HCT116 (cell line): ENCODE measurements around the gene GHRHR. TPM values are rescaled to one million over a fixed set of nuclear protein-coding genes. Genes with fewer than 3 reads are reported as not detected.

Experiments used
- ATAC-seq: fragments of 200-7000 bp; cut with Tn5 transposase; 2 replicates; pipeline ENCODE4 v1.9.1; 2020; ENCODE audit warnings: mild to moderate bottlenecking, moderate library complexity
- BruUV-seq: library from RNA; stranded (reverse); fragments of 400-500 nt; replicated peaks from 2 replicates; lab custom pipeline; 2021; lab: Mats Ljungman, UMichigan
- CTCF ChIA-PET: fragments of 300-600 bp; sonication (Branson Sonifier 250); formaldehyde crosslinking; loops from one replicate; lab custom pipeline; 2021; ENCODE audit warnings: antibody characterized with exemption; lab: Charles Lee
- POLR2A ChIA-PET: fragments of 300-600, 350-600 bp; sonication (Branson Sonifier 250); formaldehyde crosslinking; loops from one replicate; lab custom pipeline; 2021; ENCODE audit warnings: antibody characterized with exemption; lab: Charles Lee
- RAD21 ChIA-PET, 2 experiments: fragments of 300-600 bp; sonication (Branson Sonifier 250); formaldehyde crosslinking; loops; one replicate each; lab custom pipeline; 2023; ENCODE audit warnings: low total read pairs in 2 of 2; ENCODE audit not compliant: uncharacterized antibody in 2 of 2, unreplicated experiment in 2 of 2, low non-redundant PET in 1 of 2; lab: Charles Lee
- DNase-seq: peaks from one replicate; pipeline ENCODE4 v3.0.0-alpha.2; 2010; ENCODE audit warnings: low read depth, low spot score
- H2AFZ ChIP-seq: fragments of 200-600 bp; shearing (Covaris generic), sonication (generic); 2 replicates; pipeline ENCODE4 v1.6.1; 2017; ENCODE audit warnings: low read depth, mixed run types, mixed read lengths, antibody characterized with exemption, low read length; ENCODE audit not compliant: poor library complexity, severe bottlenecking
- H3K27ac ChIP-seq: 2 replicates; pipeline ENCODE4 v1.5.1; 2012; ENCODE audit warnings: low read depth, low read length
- H3K27me3 ChIP-seq: fragments of 200-600 bp; sonication (generic); 2 replicates; pipeline ENCODE4 v1.6.1; 2016; ENCODE audit warnings: mixed run types, low read length, mixed read lengths; ENCODE audit not compliant: insufficient read depth
- H3K36me3 ChIP-seq, 2 experiments: fragments of 200-500 bp in 1 of 2; fragments of 200-600 bp in 1 of 2; sonication (Bioruptor generic) in 1 of 2; sonication (generic) in 1 of 2; 2 replicates each; pipeline versions ENCODE4 v1.5.1 to v1.6.1; 2014 to 2016; ENCODE audit warnings: low read length in 2 of 2, inconsistent platforms in 1 of 2, mixed read lengths in 1 of 2, mixed run types in 1 of 2; ENCODE audit not compliant: insufficient read depth in 2 of 2, control insufficient read depth in 1 of 2
- H3K4me1 ChIP-seq, 2 experiments: fragments of 200-600 bp in 1 of 2; sonication (generic) in 1 of 2; 2 replicates each; pipeline versions ENCODE4 v1.5.1 to v1.6.1; 2012 to 2017; ENCODE audit warnings: low read length in 2 of 2, inconsistent platforms in 1 of 2, mild to moderate bottlenecking in 1 of 2, mixed read lengths in 1 of 2, mixed run types in 1 of 2, moderate library complexity in 1 of 2; ENCODE audit not compliant: insufficient read depth in 2 of 2, control insufficient read depth in 1 of 2
- H3K4me2 ChIP-seq: fragments of 200-600 bp; sonication (generic); 2 replicates; pipeline ENCODE4 v1.6.1; 2017; ENCODE audit warnings: mixed run types, low read length, mixed read lengths
- H3K4me3 ChIP-seq, 2 experiments: fragments of 200-600 bp in 1 of 2; sonication (generic) in 1 of 2; replicated peaks in 1 of 2; 2 replicates each; pipeline ENCODE4 v1.5.1; 2011 to 2016; ENCODE audit warnings: low read length in 2 of 2, control low read depth in 1 of 2, low read depth in 1 of 2, mild to moderate bottlenecking in 1 of 2, mixed read lengths in 1 of 2, mixed run types in 1 of 2
- H3K79me2 ChIP-seq: fragments of 200-600 bp; sonication (generic); 2 replicates; pipeline ENCODE4 v1.6.1; 2017; ENCODE audit warnings: mild to moderate bottlenecking, mixed run types, low read length, moderate library complexity, mixed read lengths; ENCODE audit not compliant: insufficient read depth
- H3K9ac ChIP-seq: fragments of 200-600 bp; sonication (generic); 2 replicates; pipeline ENCODE4 v1.6.1; 2016; ENCODE audit warnings: low read length, mixed read lengths
- H3K9me2 ChIP-seq: fragments of 200-600 bp; sonication (generic), shearing (Covaris generic); 2 replicates; pipeline ENCODE4 v1.6.1; 2017; ENCODE audit warnings: mixed run types, mild to moderate bottlenecking, moderate library complexity; ENCODE audit not compliant: insufficient read depth
- H3K9me3 ChIP-seq, 2 experiments: fragments of 200-500 bp in 1 of 2; fragments of 200-600 bp in 1 of 2; sonication (Bioruptor generic) in 1 of 2; sonication (generic) in 1 of 2; 2 replicates each; pipeline ENCODE4 v1.6.1; 2014 to 2017; ENCODE audit warnings: low read length in 2 of 2, mixed read lengths in 2 of 2, inconsistent platforms in 1 of 2, low read depth in 1 of 2, mild to moderate bottlenecking in 1 of 2, mixed run types in 1 of 2, moderate library complexity in 1 of 2; ENCODE audit not compliant: control insufficient read depth in 1 of 2, insufficient read depth in 1 of 2
- H4K20me1 ChIP-seq: fragments of 200-600 bp; sonication (generic), shearing (Covaris generic); 2 replicates; pipeline ENCODE4 v1.6.1; 2017; ENCODE audit warnings: mixed run types, mild to moderate bottlenecking, moderate library complexity; ENCODE audit not compliant: insufficient read depth
- ATF3 ChIP-seq: IDR thresholded peaks from 2 replicates; pipeline ENCODE4 v1.6.1; 2012
- CEBPB ChIP-seq: IDR thresholded peaks from 2 replicates; pipeline ENCODE4 v1.6.1; 2012; ENCODE audit warnings: low read depth
- EGR1 ChIP-seq: IDR thresholded peaks from 2 replicates; pipeline ENCODE4 v1.6.1; 2012; ENCODE audit warnings: low read depth
- EZH2 ChIP-seq: fragments of 200-600 bp; sonication (generic); IDR thresholded peaks from 2 replicates; pipeline ENCODE4 v1.6.1; 2017; ENCODE audit warnings: antibody characterized with exemption, mixed run types
- RAD21 ChIP-seq: IDR thresholded peaks from 2 replicates; pipeline ENCODE4 v1.6.1; 2012; ENCODE audit warnings: low read depth, mild to moderate bottlenecking
- SIN3A ChIP-seq: IDR thresholded peaks from 2 replicates; pipeline ENCODE4 v1.6.1; 2012; ENCODE audit warnings: low read depth
- SP1 ChIP-seq: IDR thresholded peaks from 2 replicates; pipeline ENCODE4 v1.6.1; 2012; ENCODE audit warnings: low read depth
- SRF ChIP-seq: IDR thresholded peaks from 2 replicates; pipeline ENCODE4 v1.6.1; 2012; ENCODE audit warnings: low read depth
- TCF7L2 ChIP-seq: IDR thresholded peaks from 2 replicates; pipeline ENCODE4 v1.7.0; 2011; ENCODE audit warnings: borderline replicate concordance, inconsistent platforms; ENCODE audit not compliant: insufficient read depth, insufficient read length; ENCODE audit errors: extremely low read depth
- ZBTB33 ChIP-seq: IDR thresholded peaks from 2 replicates; pipeline ENCODE4 v1.6.1; 2011; ENCODE audit warnings: mild to moderate bottlenecking, low read length, moderate library complexity; ENCODE audit not compliant: insufficient replicate concordance; ENCODE audit errors: extremely low read depth
- ZNF274 ChIP-seq: fragments of 200-500 bp; sonication (Bioruptor generic); IDR thresholded peaks from 2 replicates; pipeline ENCODE4 v1.6.1; 2014; ENCODE audit warnings: mild to moderate bottlenecking, low read depth, low read length, inconsistent platforms
- intact Hi-C: fragments of 100-400 bp; cut with micrococcal nuclease; formaldehyde crosslinking; loops from 2 replicates; pipeline ENCODE4 v1.10.0; 2022
- total RNA-seq: library from RNA; stranded (reverse); gene quantifications from one replicate; pipeline ENCODE4 v1.2.1, GENCODE V29; 2021; ENCODE audit not compliant: unreplicated experiment

GHRHR gene
- total RNA-seq, 1 experiment from 2014 or later, result not detected

DNA sequence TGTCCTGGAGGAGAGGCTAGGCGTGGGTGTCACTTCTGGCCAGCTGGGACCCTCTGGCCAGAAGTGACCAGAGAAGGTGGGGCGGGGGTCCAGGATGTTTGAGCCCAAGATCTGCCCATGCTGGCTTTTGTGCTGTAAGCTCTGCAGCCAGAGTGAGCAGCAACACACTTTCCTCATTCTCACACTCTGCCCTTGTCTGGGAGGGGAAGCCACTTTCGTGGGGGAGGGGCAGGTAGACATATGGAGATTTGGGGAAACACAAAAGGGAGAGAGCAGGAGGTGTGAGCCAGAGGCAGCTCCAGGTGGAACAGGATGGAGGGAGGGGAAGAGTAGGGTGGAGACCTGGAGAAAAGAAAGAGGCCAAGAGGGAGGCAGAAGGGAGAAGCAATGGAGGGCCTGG is 56.9 kb downstream of the GHRHR start:
- ATAC-seq (no peak), DNase-seq (no peak)
- H3K27ac ChIP-seq, result no peak overlapping the region
- RAD21 ChIA-PET, result no interaction called here
- CTCF ChIA-PET, result interaction anchor here (1.2 kb wide), 1 partner anchor 102 kb away, joined by 4 read pairs; no protein-coding TSS in a partner anchor
- H3K27me3 ChIP-seq, result no peaks in the 10 kb centered on the region
- TF ChIP-seq CEBPB (no peak), SIN3A (no peak), EGR1 (no peak), SP1 (no peak), ATF3 (no peak), RAD21 (no peak), ZNF274 (no peak), TCF7L2 (no peak), ZBTB33 (no peak), SRF (no peak), EZH2 (no peak)
- no peaks in the 10 kb centered on the region for H3K36me3 ChIP-seq
- no peak overlapping the region for H3K9ac ChIP-seq
- H3K9me3 ChIP-seq, result no peaks in the 10 kb centered on the region
- no peak overlapping the region for H3K4me3 ChIP-seq
- no peak overlapping the region for H3K4me2 ChIP-seq
- no TSS peak for BruUV-seq
- POLR2A ChIA-PET, result no interaction called here
- no peaks in the 10 kb centered on the region for H3K9me2 ChIP-seq
- no peaks in the 10 kb centered on the region for H4K20me1 ChIP-seq
- intact Hi-C loops, result no loop called here
- H3K4me1 ChIP-seq, result peaks cover 0 to 5% of the 10 kb centered on the region in 2 experiments; a peak in 1 of 4 replicates
- H3K79me2 ChIP-seq, result no peaks in the 10 kb centered on the region
- no peak overlapping the region for H2AFZ ChIP-seq
